CD4-positive, alpha-beta T cell treated with Interleukin-15 for 1 hour (primary cell): ENCODE measurements around the gene MAD1L1.
"Not testable (repeated sequence)": the region's sequence is repeated elsewhere in the genome, so short reads cannot be mapped to it uniquely, and the experiment has no call there.

Experiments used
- DNase-seq: peaks from one replicate; pipeline ENCODE4 v3.0.0-alpha.2; 2020

MAD1L1 gene

DNA sequence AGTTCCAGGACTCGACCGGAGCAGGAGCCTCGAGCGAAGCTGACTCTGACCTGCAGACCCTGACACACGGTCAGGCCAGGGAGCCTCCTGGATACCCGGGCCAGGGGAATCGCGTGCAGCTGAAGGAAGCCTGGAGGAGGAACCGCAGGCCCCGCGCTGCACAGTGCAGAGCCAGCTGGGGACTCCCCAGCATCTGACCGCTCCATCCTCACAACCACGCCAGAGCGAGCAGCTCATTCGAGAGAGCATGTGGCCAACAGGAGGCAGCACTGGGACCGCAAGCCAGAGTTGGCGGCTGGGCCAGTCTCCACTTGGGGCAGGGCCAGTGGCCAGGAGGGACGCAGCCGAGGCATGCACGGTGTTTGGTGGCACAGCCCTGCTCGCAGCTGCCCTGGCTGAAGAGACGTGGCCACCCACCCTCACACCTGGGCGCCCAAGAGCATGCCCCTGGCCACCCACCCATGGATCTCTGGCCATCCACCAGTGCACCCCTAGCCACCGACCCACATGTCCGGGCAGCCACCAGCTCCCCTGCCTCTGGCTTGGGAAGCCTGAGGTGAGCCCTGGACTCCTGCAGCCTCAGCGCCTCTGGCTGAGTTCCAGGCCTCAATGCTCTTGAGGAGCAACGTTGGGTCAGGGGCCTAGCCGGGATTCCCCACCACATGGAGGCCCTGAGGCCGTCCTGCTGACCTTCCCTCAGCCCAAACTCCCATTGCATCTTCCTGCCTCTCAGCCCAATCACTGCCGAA lies 348.7 kb downstream of the MAD1L1 start:
- DNase-seq, result no peak

DNA sequence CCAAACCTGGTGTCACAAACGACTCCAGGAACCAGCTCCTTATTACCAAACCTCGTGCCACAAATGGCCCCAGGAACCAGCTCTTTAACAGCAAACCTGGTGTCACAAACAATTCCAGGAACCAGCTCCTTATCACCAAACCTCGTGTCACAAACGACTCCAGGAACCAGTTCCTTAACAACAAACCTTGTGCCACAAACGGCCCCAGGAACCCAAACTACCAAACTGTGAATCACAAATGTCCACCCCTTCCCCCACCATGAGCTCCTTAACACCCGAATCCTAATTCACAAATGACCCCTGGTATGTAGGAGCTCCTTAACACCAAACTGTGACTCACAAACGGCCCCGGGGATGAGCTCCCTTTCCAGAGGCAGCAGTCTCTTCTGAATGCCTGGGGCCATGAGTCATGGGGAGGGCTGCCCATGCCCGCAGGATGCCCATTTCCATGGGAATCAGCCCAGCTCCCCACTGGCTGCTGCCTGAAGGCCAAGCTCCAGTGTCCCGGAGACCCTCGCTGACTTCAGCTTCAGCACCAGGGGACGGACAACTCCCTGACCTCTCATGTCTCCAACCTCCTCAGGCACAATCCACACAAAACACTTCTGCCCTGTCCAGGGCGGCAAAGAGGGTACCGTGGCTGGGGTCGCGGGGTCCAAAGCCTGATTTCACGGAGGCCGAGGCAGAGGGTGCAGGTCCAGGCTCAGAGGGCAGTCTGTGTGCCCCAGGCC lies 349.5 kb downstream of the MAD1L1 start:
- no peak for DNase-seq

DNA sequence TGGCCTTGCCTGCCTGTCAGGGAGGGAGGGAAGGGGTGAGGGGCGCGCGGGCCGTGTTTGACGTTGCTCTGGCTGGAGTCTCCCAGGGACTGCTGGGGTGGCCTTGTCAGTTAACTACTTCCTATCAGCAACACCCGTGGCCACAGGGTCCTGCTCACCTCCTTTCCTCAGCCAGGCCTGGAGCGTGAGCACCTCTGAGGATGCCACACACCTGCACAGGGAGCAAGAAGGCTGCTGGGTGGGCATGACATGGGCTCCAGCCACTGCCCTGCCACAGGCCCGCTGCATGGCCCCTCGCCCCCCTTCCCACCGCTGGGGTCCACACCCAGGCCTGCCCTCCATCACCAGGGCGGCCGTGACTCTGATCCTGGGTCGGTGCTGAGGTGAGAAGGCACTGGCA lies 350.3 kb downstream of the MAD1L1 start:
- DNase-seq, result no peak

DNA sequence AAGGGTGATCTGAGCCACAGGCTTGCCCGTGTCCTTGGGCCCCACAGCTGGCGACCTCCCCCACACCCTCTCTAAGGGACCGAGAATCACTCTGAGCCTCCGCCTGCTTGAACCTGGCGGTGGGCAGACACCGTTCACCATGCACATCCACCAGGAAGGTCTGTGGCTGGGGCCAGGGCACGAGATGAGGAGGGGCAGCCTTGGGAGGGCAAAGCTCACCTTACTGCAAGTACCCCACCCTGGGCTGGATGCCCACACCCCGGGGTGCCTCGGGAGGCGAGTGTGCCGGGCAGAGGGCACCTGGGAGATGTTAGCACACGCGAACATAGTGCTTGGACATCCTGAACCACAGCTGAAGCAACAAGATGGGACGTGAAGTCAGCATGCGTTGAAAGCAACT lies 350.8 kb downstream of the MAD1L1 start:
- no peak for DNase-seq

DNA sequence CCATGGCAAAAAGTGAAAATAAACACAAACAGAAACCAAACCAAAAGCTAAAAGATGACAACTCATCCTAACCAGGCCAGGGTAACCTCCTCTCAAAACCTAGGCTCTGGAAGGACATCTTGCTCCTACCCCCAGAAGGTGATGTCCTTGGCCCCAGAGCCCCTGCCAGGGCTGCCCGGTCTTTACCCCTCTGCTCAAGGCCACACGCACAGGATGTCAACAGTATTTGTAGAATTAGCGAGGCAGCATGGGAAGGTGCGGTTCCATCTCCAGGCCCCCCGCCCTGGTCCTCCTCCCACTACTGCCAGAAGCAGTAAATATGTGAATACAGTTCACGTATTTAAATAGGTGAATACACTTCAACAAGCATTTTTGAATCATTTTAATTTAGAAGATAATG lies 356.1 kb downstream of the MAD1L1 start:
- DNase-seq, result not testable (repeated sequence)

DNA sequence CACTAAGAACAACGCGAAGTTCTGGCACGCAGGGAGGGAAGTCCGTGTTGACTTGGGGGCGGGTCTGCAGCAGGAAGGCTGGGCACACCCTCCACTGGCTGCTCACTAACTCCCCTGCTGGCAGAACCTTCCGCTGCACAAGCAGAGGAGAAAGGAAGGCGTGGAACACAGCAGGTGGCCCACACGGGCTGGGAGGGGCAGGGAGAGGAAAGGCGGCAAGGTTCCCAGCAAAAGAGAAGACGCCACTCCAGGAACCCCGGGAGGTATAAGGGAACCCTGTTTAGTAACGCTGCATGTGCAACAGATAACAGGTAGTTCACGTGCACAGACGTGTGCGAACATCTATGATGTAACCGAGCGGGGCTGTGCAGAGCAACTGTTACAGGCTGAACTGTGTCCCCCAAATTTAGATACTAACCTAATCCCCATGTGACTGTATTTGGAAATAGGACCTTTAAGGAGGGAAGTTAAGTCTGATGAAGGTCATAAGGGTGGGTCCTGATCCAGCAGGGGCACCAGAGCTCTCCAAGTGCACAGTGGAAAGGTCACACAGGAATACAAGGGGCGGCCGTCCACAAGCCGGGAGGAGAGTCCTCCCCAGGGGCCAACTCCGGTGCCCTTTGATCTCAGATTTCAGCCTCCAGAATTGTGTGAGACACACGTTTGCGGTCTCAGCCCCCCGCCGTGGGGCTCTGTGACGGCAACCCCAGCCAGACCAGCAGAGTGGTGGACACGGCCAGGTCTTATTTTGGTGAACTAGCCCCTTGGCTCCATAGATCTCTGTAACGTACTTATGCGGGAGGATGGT lies 357.1 kb downstream of the MAD1L1 start:
- not testable (repeated sequence) for DNase-seq

DNA sequence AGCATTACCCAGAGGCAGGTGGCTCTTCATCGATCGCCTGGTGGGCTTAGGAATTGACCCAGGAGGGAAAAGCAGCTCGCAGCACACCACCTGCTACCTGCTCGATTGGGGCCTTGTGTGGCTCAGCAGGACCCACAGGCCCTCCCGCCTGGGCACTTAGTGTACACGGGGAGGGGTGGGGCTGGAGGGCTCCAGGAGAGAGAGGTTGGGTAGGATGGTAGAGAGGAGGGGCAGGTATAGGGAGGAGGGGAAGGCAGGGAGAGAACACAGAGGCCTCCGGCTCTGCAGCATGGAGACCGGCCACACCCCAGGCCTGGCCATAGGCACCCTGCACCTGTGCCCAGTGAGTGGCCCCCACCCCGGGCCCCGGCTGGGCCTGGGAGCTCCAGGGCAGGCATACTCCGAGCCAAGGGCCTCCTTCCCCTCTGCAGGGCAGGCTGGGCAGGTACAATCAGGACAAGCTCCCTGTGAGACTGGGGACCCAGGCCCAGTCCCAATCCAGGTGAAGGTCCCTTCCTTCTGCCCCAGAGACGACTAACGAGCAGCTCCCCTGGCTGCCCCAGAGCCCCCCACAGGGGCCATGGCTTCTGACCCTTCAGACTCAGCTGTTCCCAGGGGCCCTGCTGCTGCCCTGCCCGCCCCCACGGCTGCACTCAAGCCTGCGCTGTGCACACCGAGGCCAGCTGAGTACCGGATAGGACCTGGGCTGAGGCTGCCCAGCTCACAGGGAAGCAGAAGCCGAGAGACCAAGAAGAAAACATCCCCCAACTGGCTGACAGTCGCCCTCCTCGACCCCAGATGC lies 358.0 kb downstream of the MAD1L1 start:
- DNase-seq, result not testable (repeated sequence)

DNA sequence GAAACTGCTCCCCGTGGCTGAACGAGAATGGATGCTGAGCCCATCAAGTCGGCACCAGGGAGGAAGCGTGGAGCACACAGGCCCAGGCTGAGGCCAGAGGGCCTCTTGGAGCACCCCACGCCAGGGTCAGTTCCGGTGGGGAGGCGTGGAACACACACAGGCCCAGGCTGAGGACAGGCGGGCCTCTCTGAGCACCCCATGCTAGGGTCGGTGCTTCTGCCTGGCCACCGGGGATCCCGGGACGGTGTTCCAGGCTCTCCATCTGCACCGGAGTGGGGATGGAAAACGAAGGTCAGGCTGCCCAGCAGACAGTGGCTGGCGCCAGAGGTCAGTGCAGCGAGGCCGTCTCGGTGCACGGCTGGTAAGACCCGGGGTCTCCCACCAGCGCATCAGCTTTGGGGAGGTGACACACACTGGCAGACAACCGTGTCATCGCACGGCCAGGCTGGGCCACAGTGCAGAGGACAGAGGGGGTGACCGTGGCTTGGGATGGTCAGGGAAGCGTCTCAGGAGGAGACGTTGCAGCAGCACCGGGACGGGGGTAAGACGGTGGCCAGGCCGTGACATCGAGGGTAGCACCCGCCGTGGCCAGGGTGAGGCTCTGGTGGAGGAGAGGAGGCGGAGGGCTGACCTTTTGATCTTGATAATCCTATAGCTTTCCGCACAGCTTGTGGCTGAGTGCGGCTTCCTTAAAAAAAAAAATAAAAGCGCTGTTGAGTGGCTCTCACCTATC lies 358.7 kb downstream of the MAD1L1 start:
- DNase-seq, result no peak

DNA sequence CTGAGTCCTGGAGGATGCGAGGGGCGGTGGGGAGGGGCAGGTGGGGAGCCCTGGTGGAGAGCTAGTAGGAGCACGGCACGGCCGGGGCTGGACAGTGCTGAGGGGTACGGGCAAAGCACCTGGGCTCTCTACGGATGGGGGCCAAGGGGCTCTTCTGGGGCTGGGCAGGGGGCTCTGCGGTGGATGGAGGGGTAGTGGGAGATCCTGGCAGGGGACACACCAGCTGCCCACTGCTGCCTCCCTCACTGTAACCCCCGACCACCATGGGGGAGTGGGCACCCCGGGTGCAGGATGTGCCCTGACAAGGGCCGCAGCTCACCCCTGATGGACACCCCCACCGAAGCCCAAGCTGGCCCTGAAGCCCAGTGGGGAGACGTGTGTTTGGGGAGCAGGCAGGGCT lies 359.3 kb downstream of the MAD1L1 start:
- DNase-seq, result no peak

DNA sequence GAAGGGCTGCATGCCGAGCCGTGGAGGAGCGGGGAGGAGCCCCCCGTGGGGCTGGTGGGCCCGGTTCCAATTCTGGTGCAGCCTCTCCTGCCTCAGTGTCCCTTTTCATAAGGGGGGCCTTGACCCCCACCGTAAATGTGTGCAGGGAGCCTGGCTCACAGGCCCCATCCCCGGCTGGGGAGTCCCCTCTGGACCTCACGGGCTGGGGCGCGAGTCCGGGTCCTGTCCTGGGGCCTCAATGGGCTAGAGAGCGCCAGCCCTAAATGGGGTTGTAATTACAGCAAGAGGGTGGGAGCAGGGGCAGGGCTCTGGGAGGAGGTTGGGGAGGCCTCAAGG lies 359.7 kb downstream of the MAD1L1 start:
- no peak for DNase-seq

DNA sequence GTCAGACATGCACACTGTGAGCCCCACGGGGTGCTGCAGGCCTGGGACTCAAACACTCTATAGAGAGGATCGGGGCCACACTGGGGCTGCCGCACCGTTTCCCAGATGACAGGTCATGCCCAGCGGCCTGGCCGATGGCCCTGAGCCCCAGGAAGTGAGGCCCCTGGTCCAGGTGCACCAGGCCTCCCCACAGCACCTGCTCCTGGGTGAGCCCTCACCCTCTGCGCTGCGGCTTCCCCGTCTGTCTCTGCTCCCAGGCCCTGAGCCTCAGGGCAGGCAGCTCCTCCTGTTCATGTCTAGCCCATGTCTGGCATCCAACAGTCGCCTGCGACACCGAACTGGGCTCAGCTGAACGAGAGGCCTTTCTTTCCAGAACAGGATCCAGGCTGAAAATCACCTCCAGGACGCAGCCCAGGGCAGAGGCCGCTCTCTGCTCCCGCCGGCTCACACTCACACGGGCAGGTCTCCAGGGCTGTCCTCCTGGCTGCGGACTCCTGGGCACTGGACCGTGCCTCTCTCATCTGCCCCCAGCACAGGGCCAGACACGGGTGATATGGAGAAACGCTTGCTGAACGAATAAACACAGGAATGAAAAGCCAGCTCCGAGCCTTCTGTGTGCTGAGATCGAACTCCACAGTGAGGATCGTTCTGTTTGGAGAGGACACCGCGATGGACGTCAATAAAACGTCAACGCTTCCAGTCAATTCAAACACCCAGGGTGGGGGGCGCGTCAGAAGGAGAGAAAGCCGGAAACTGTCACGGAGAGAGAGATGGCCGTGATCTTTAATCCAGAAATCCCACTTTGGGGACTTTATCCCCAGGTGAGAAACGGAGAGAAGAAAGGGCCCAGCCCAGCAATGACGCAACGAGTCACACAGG lies 360.3 kb downstream of the MAD1L1 start:
- DNase-seq, result no peak

DNA sequence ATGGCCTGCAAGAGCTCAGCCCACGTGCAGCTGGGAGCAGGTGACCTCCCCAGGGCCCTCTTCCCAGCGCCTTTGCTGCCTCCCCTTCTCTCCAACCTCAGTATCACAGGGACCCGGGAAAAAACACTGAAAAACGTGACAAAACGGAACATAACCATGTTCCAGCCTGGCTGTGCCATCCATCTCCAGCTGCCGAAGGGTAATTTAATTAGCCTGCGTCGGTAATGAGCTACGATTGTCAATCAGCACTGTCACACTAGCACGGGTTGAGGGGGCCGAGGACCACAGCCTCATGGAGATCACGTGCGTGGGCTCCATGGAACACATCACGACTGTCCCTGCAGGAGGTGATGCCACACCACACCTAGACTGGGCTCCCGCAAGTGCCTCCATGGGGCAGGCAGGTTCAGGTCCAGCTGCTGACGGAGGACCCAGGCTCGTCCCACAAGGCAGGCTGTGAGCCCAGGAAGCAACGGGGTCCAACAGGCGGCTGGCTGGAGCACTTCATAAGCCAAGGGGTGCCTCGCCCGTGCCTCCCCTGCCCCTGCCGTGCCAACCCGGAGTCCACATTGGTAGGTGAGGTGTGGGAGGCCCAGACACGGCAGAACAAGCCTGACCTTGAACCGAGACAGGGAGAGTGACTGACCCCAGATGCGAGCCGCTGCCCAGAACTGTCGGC lies 363.2 kb downstream of the MAD1L1 start:
- DNase-seq, result no peak

DNA sequence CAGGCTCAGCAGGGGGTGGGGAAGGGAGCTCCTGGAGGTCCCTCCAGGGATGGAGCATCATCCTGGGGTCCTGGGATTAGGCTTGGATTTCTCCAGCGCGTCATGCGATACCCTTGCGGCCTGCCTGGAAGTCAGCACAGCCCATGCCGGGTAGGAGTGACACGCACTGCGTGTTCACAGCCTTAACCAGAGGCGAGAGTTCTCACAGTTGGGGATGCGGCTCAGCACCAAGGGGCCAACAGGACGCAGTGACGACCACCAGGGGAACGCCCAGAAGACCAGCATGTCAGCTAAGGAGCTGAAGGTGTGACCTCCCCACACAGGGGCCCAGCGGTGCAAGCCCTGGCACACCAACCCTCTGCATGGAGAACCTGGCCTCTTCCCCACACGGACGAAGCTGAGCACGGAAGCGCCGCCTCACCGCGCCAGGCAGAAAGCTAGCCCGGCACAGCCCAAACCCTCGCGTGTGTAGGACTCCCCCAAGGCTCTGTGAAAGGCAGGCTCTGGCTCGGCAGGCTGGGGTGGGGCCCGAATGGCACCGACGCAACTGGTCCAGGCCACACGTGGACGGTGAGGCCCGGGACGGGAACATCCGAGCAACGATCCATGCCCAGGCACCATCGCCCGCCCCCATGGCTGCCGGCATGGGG lies 364.1 kb downstream of the MAD1L1 start:
- no peak for DNase-seq

DNA sequence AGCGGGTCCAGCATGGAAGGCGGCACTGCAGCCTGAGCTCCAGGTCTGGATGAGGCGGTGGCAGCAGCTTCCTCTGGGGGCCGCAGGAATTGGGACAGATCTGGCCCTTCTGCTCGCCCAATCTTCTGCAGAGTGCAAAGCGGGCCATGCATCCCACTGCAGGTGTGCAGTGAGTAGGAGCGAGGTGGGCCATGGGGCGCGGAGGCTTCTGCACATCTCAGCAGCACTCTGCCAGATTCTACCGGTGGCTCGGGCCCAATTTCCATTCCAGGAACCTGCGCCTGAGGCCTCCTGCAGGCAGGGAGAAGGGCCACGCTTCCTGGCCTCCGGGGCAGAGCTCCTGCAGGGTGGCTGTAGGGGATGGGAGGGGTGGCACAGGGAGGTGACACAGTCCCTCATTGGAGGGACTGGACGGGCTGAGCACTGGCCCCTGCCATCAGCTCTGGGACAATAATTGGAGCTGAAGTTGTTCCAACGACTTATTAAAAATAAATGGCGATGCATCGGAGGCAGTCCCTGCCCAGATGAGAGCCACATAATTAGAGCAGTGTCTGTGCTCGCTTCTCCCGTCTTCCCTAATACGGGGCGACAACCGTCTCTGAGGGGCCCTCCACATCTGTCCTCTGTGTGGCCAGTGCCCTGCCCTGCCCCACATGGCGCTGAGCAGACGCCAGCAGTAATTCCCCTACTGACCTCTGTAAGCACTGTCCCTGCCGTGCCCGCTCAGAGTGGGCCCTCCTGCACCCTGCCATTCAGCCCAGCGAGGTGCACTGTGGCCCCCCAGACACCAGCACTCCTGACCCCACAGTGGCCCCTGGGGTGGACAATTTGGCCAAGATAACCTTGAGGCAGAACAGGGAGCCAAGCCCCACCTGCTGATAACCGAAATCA lies 365.1 kb downstream of the MAD1L1 start:
- DNase-seq, result no peak

DNA sequence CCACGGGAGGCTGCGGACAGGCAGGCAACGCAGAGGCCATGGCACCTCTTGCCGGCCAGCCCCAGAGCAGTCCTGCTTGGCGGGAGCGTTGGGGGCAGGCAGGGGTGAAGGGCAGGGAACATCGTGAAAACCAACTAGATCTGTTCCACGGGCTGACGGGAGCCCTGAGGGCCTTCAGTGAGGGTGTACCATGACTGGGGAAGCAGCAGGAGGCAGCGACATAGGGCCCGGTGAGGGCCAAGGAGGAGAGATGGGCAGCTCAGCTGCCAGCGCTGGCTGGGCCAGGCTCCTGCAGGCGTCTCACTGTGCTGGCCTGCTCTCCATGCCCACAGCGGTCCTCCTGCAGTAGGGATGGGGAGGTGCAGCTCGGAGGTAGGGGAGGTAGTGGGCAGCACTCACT lies 366.1 kb downstream of the MAD1L1 start:
- no peak for DNase-seq

DNA sequence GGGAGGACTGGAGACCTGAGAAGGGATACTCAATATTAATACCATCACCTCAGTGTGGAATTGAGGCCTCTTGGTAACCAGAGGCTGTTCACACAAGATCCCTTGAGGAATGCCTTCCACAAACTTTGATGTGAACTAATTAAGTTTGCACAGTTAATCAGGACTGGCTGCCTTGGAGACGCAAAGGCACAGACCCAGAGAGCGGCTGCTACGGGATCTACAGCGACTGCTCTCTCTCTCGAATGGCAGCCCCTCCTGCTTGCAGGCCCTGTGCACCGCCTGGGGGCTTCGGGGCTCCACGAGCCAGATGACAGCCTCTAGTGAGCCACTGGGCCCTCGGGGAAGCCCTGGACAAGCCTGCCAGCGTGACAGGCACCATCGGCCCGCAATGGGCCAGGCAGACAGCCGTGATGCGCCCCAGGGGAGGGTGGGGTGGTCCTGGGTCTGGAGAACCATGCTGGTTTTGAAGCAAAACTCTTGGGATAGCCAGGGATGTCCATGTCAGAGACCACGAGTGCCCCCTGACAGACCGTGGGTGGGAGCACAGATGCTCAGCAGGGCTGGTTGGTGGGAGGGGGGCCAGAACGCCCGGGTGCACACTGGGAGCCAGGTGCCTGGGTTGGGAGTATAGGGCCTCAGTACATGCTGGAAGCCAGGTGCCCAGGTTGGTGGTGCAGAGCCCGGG lies 367.0 kb downstream of the MAD1L1 start:
- DNase-seq, result no peak

DNA sequence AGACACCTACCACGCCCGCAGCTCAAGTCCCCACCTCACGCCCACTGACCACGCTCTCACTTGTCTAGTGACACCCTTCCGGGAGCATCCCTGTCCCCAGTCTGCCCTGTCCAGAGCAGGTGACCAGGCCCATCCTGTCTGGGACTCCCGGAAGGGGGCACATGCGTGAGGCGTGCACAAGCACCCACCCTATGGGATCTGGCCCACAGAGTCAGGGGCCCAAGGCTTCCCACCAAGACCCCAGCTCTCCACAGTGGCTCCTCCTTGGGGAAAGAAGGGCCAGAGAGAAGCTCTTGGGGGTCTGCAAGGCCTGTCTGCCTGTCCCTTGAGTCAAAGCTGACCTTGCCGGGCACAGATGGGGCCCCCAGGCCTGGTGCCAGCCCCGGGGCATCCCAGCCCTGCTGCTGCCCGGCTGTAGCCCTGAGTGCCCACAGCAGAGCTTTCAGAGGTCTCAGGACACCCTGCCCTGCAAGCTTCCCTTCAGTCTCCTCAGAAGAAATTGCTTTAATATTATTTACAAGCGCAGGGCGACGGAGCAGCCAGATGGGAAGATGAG lies 367.7 kb downstream of the MAD1L1 start:
- no peak for DNase-seq
